CD4-positive, alpha-beta T cell (primary cell): ENCODE measurements around the gene TMEM26. TPM values are rescaled to one million over a fixed set of nuclear protein-coding genes. Genes with fewer than 3 reads are reported as not detected.

ENCODE experiments used
- ATAC-seq: fragments of 200-7000 bp; cut with Tn5 transposase; one replicate; pipeline ENCODE4 v1.10.0; 2022; ENCODE audit warnings: mild to moderate bottlenecking; ENCODE audit not compliant: poor library complexity
- CTCF ChIA-PET: fragments of 350-600 bp; sonication (Branson Sonifier 250); formaldehyde crosslinking; loops from one replicate; lab custom pipeline; 2021; ENCODE audit warnings: antibody characterized with exemption, inconsistent platforms; lab: Charles Lee
- POLR2A ChIA-PET: fragments of 350-600 bp; sonication (Branson Sonifier 250); formaldehyde crosslinking; loops from one replicate; lab custom pipeline; 2021; ENCODE audit warnings: antibody characterized with exemption, inconsistent platforms; lab: Charles Lee
- DNase-seq, 14 experiments: peaks; one replicate each; pipeline ENCODE4 v3.0.0-alpha.2; 2013 to 2020; ENCODE audit warnings: mixed read lengths in 2 of 14
- H3K27ac ChIP-seq, 2 donors: one replicate each; pipeline versions ENCODE4 v1.5.1 to v1.7.0; 2013; ENCODE audit warnings: low read length in 2 of 2, low read depth in 1 of 2, mild to moderate bottlenecking in 1 of 2
- H3K27me3 ChIP-seq, 2 experiments: 1 replicate in 1 of 2; 2 replicates in 1 of 2; pipeline versions ENCODE4 v1.6.1 to v1.7.0; 2013; ENCODE audit warnings: low read length in 2 of 2, control low read depth in 1 of 2, mild to moderate bottlenecking in 1 of 2, moderate library complexity in 1 of 2; ENCODE audit not compliant: insufficient read depth in 2 of 2, control insufficient read depth in 1 of 2
- H3K36me3 ChIP-seq: one replicate; pipeline ENCODE4 v1.6.1; 2013; ENCODE audit warnings: low read length, control low read depth; ENCODE audit not compliant: insufficient read depth
- H3K4me1 ChIP-seq: one replicate; pipeline ENCODE4 v1.6.1; 2013; ENCODE audit warnings: low read length, control low read depth; ENCODE audit not compliant: insufficient read depth
- H3K4me3 ChIP-seq: one replicate; pipeline ENCODE4 v1.5.1; 2013; ENCODE audit warnings: mild to moderate bottlenecking, low read length, moderate library complexity
- H3K9me3 ChIP-seq, 2 experiments: 1 replicate in 1 of 2; 2 replicates in 1 of 2; pipeline versions ENCODE4 v1.6.1 to v1.7.0; 2013; ENCODE audit warnings: low read length in 2 of 2, mild to moderate bottlenecking in 2 of 2, control low read depth in 1 of 2, moderate library complexity in 1 of 2; ENCODE audit not compliant: control insufficient read depth in 1 of 2, insufficient read depth in 1 of 2
- H3K27ac Mint-ChIP-seq: one replicate; pipeline ENCODE4 v1.8.0; 2020; ENCODE audit warnings: mixed read lengths
- H3K27me3 Mint-ChIP-seq: one replicate; pipeline ENCODE4 v1.8.0; 2021; ENCODE audit warnings: mixed read lengths
- H3K36me3 Mint-ChIP-seq: one replicate; pipeline ENCODE4 v1.8.0; 2021; ENCODE audit warnings: low read depth, mixed read lengths
- H3K4me1 Mint-ChIP-seq: one replicate; pipeline ENCODE4 v1.8.0; 2021; ENCODE audit warnings: low read depth, mixed read lengths
- H3K4me3 Mint-ChIP-seq: one replicate; pipeline ENCODE4 v1.8.0; 2020; ENCODE audit warnings: mild to moderate bottlenecking, mixed read lengths
- H3K9me3 Mint-ChIP-seq: one replicate; pipeline ENCODE4 v1.8.0; 2020; ENCODE audit warnings: mixed read lengths
- intact Hi-C, 2 experiments: fragments of 100-400 bp; cut with DNase I in 1 of 2; cut with micrococcal nuclease in 1 of 2; formaldehyde crosslinking; loops; one replicate each; pipeline versions ENCODE4 v1.15.1 to v1.9.0; 2023 to 2025; cut with DNase I, micrococcal nuclease
- total RNA-seq, 174 experiments: library from RNA in 2 of 174; stranded (reverse) in 2 of 174; gene quantifications; one replicate each; pipeline ENCODE4 v1.2.3 and lab custom pipeline; 2021 to 2026
- TF ChIP-seq, protein P1 (sequence below): fragments of 200-600 bp; IDR thresholded peaks from one replicate; pipeline ENCODE4 v1.8.0; 2022; ENCODE audit warnings: antibody characterized with exemption, mild to moderate bottlenecking

TMEM26 gene
- total RNA-seq, 2 experiments from 2014 or later: not detected

DNA sequence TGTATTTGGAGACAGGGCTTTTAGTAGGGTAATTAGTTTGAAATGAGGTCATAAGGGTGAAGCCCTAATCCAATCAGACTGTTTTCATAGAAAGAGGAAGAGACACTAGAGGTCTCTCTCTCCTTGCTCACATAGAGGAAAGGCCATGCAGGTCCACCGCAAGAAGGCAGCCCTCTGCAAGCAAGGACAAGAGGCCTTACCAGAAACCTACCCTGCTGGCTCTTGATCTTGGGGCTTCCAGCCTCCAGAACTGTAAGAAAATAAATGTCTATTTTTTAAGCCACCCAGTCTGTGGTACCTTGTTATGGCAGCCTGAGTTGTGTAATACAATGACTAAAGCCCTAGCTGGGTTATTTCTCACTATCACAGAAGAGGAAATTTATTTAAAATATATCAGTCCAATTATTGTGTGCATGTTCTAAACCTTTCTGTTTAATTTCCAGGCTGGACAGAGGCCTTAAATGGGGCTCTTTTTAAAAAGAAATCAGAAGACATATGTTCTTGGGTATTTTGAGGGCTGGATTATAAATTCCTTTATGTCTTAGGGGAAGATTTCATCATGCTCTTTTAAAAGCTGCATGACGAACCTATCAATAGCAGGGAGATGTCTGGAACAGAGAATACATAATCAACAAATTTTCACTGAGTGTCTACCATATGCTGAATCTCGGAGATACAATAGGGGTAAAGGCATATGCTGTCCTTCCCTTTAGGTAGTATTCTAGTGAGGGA is 12.9 kb upstream of the TMEM26 start:
- H3K9me3 Mint-ChIP-seq: peaks cover 2% of the 10 kb centered on the region
- intact Hi-C loops: no loop called here
- Histone ChIP-seq H3K27ac (no peak overlapping the region), H3K27me3 (no peaks in the 10 kb centered on the region), H3K9me3 (no peaks in the 10 kb centered on the region), H3K36me3 (no peaks in the 10 kb centered on the region), H3K4me1 (no peaks in the 10 kb centered on the region), H3K4me3 (no peak overlapping the region)
- no peaks in the 10 kb centered on the region for H3K27me3 Mint-ChIP-seq
- H3K4me1 Mint-ChIP-seq: no peaks in the 10 kb centered on the region
- TF ChIP-seq, protein P1, sequence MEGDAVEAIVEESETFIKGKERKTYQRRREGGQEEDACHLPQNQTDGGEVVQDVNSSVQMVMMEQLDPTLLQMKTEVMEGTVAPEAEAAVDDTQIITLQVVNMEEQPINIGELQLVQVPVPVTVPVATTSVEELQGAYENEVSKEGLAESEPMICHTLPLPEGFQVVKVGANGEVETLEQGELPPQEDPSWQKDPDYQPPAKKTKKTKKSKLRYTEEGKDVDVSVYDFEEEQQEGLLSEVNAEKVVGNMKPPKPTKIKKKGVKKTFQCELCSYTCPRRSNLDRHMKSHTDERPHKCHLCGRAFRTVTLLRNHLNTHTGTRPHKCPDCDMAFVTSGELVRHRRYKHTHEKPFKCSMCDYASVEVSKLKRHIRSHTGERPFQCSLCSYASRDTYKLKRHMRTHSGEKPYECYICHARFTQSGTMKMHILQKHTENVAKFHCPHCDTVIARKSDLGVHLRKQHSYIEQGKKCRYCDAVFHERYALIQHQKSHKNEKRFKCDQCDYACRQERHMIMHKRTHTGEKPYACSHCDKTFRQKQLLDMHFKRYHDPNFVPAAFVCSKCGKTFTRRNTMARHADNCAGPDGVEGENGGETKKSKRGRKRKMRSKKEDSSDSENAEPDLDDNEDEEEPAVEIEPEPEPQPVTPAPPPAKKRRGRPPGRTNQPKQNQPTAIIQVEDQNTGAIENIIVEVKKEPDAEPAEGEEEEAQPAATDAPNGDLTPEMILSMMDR: no peak
- no peak overlapping the region for H3K27ac Mint-ChIP-seq
- CTCF ChIA-PET: no interaction called here
- ATAC-seq (no peak), DNase-seq (peak in 1 of 14 experiments; percentile 9)
- no peaks in the 10 kb centered on the region for H3K36me3 Mint-ChIP-seq
- no peak overlapping the region for H3K4me3 Mint-ChIP-seq
- POLR2A ChIA-PET: no interaction called here

GRCh38 chr10:61465171-61465496 is 12.0 kb upstream of the TMEM26 start:
- no peaks in the 10 kb centered on the region for H3K27me3 ChIP-seq
- POLR2A ChIA-PET: no interaction called here

GRCh38 chr10:61464461-61465170 is 11.4 kb upstream of the TMEM26 start:
- no peaks in the 10 kb centered on the region for H3K4me1 Mint-ChIP-seq
- no peak overlapping the region for H3K27ac Mint-ChIP-seq
- POLR2A ChIA-PET: no interaction called here
- intact Hi-C loops: no loop called here
- Histone ChIP-seq H3K27me3 (no peaks in the 10 kb centered on the region), H3K36me3 (no peaks in the 10 kb centered on the region), H3K4me3 (no peak overlapping the region), H3K27ac (no peak overlapping the region), H3K9me3 (no peaks in the 10 kb centered on the region), H3K4me1 (no peaks in the 10 kb centered on the region)
- TF ChIP-seq, protein P1: no peak
- ATAC-seq (no peak), DNase-seq (peak in 2 of 14 experiments; percentile 31 to 45)
- no peaks in the 10 kb centered on the region for H3K36me3 Mint-ChIP-seq
- no peaks in the 10 kb centered on the region for H3K27me3 Mint-ChIP-seq
- peaks cover 2% of the 10 kb centered on the region for H3K9me3 Mint-ChIP-seq
- no peak overlapping the region for H3K4me3 Mint-ChIP-seq
- CTCF ChIA-PET: no interaction called here

More at GRCh38 chr10:61465171-61465496, 12.0 kb upstream of the TMEM26 start:
- ATAC-seq: no peak
- Mint-ChIP-seq H3K4me3 (no peak overlapping the region), H3K36me3 (no peaks in the 10 kb centered on the region), H3K4me1 (no peaks in the 10 kb centered on the region), H3K27me3 (no peaks in the 10 kb centered on the region), H3K9me3 (peaks cover 2% of the 10 kb centered on the region), H3K27ac (no peak overlapping the region)
- no peak overlapping the region for H3K4me3 ChIP-seq
- intact Hi-C loops: no loop called here
- no peaks in the 10 kb centered on the region for H3K9me3 ChIP-seq
- H3K27ac ChIP-seq: no peak overlapping the region
- no peaks in the 10 kb centered on the region for H3K36me3 ChIP-seq
- H3K4me1 ChIP-seq: no peaks in the 10 kb centered on the region
- TF ChIP-seq, protein P1: no peak
- CTCF ChIA-PET: no interaction called here
- DNase-seq: no peak
